Stimulated activated CD4-positive, alpha-beta T cell treated with anti-CD3 and anti-CD28 coated beads, Interleukin-1b, Interleukin-23, amount 100 ng/mL, for 48 hours (primary cell): Measurements from ENCODE around the gene GALNT15.
A peak's percentile ranks its signal among the peaks of the same experiment; 100 is the strongest.

ENCODE experiments used
- DNase-seq: peaks from one replicate; pipeline ENCODE4 v3.0.0-alpha.2; 2020

The GALNT15 gene

DNA sequence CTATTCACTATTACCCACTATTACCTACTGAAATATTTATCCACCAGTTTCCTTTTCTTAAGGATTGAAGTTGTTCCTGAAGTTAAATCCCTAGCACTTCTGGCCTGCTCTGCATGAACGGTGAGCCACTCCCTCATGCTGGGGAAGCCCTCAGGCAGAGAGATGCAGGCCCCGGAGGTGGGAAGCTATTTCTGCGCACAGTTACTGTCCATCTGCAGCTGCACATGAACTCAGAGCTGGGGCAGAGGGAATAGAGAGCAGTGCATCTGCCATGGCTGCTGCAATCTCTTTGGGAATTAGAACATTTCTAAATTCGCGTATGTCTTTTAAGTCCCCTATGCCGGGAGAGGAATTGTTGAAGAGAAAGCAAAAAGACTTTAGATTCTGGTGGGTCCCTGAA, 6.3 kb upstream of the GALNT15 start:
- no peak for DNase-seq

- DNase-seq = no peak
Measured at GRCh38 chr3:16171009-16171408, 3.5 kb upstream of the GALNT15 start.

DNA sequence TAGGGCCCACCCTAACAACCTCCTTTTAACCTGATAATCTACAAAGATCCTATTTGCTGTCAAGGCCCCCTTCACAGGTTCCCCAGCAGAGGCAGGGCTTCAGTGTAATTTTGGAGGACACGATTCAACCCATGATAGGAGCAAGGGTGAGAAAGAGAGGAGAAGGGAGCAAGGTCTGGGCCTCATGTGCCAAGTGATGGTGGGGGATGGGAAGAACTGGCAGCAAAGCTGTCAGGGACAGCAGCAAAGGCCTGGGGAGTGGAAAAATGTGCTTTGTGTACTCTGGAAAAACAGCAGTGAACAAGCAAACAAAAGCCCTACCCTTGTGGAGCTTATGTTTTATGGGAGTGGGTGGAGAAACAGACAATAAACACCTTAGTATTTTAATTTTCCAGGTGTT, 2.7 kb upstream of the GALNT15 start:
- no peak for DNase-seq

DNA sequence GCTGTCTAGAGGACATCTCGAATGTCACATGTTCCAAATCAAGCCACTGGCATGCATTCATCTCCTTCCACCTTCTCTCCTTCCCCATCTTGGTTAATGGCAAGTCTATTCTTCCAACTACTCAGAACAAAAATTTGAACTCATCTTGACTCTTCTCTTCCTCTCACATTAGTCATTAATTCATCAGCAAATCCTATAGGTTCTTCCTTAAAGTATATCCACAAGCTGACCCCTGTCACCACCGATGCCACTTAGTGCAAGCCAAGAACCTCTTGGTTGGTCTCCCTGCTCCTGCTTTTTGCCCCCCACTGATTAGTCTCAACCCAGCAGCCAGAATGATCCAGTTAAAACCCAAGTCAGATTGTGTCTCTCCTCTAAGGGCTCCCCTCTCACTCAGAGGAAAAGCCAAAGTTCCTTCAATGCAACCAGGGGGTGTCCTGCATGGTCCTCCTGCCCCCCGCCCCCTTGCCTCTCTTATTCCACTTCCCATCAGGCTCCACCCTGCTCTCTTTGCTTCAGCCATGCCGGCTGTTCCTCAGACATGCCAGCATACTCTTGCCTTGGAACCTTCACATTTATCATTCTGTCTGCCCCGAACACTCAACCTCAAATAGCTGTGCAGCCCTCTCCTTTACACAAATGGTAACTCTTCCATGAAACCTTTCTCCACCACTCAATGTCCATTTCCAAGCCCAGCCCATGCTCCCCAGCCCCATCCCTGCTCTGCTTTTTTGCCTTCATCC, 1.0 kb upstream of the GALNT15 start:
- DNase-seq = no peak

GRCh38 chr3:16174026-16174355, 489 bp upstream of the GALNT15 start:
- DNase-seq = no peak

GRCh38 chr3:16174976-16175901, 759 bp downstream of the GALNT15 start:
- no peak for DNase-seq

DNA sequence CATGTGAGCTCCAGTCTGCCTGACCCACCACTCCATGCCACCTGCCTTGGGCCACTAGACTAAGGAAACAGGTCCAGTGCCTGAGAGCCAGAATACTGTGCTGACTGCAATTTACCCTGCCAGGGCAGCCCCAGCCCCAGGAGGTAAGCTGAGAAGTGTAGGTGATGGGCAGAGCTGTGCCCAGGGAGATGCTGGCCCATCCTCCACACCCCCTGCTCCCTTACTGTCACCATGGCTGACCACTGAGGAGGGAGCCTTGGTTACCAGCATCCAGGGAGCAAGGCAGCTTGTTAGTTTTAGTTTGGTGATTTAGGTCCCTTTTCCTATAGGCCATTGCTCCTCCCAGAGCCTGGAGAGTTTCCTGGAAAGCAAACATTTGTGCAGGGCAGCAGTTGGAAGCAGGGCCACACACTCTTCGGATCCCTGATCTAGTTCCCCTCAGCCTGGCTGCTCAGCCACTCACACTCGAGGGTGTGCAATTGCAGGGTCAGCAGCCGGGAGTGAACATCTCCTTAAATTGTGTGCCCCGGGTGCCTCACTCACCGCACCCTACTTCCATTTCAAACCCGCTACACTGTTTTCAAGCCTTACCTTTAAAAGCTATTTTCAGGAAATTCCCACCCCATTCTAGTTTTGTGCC, 2.0 kb downstream of the GALNT15 start:
- no peak for DNase-seq

DNA sequence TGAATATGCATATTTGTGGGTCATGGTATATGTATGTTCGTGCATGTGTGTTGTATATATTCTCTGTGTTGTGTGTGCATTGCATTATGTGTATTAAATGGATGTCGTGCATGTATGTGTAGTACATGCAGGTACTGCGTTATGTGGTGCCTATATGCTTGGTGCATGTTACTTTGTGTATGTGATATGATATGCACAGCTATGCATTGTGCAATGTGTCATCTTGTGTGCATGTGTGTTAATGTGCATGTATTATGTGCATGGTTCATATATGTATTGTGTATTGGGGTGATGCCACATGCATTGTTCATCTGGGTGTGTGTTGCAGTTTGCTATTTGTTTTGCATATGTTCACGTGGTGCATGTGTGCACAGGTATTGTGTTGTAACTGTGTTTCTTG, 2.9 kb downstream of the GALNT15 start:
- no peak for DNase-seq

- DNase-seq = peak; percentile 63
Measured at GRCh38 chr3:16177962-16178627, 3.6 kb downstream of the GALNT15 start.

GRCh38 chr3:16178628-16178988, 4.1 kb downstream of the GALNT15 start:
- no peak for DNase-seq

GRCh38 chr3:16179261-16179660, 4.8 kb downstream of the GALNT15 start:
- DNase-seq = no peak

GRCh38 chr3:16179771-16180736, 5.6 kb downstream of the GALNT15 start:
- no peak for DNase-seq

DNA sequence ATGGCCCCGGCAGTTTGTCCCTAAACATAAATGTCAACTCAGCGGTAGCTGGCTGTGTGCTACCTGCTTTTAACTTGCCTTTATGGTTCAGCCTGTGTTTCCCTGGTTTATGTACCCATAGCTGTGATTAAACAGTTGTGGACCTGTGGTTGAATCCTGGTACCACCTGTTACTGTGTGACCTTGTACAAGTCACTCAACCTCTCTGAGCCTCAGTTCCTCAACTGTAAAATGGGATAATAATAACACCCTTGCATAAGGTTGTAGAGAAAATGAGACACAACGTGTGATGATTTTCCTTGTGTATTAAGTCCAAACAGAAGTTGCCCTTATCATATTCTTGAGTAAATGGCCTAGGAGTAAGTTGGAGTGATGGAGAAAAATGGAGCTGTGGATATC, 6.3 kb downstream of the GALNT15 start:
- DNase-seq = no peak

- no peak for DNase-seq
Measured at GRCh38 chr3:16181361-16181760, 6.9 kb downstream of the GALNT15 start.

DNA sequence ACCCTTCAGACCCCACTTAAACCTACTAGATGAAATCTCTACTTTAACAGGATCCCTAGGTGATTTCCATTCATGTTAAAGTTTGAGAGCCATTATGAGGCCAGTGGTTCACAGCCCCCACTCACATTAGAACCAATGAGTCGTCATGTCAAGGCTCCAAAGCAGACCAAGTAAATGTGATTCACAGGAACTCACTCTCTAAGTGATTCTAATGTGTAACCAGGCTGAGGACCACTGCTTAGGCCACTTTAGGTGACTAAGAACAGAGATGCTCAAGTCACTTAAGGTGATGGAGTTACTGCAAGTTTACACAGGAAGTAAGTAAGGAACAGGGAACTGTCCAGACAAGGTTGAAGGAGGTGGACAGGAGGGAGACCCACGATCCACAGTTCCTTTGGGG, 7.7 kb downstream of the GALNT15 start:
- DNase-seq = no peak

DNA sequence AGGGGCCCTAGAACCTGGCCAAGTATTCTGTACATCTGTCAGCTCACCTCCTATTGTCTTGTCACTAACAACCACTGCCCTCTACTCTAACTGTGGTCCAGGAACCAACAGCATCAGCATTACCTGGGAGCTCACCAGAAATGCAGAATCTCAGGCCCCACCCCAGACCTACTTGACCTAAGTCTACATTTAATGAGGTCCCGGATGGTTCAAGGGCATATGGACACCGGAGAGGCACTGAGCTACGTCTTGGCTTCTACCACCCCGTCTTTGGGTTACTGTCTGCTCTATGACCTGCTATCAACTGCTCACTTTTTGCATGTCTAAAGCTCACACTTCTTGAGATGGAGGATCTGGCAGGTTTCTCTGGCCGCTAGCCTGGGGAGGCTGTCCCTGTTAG, 8.1 kb downstream of the GALNT15 start:
- no peak for DNase-seq

- DNase-seq = no peak
Measured at GRCh38 chr3:16183082-16183481, 8.6 kb downstream of the GALNT15 start.

- no peak for DNase-seq
Measured at GRCh38 chr3:16183601-16184270, 9.3 kb downstream of the GALNT15 start.

DNA sequence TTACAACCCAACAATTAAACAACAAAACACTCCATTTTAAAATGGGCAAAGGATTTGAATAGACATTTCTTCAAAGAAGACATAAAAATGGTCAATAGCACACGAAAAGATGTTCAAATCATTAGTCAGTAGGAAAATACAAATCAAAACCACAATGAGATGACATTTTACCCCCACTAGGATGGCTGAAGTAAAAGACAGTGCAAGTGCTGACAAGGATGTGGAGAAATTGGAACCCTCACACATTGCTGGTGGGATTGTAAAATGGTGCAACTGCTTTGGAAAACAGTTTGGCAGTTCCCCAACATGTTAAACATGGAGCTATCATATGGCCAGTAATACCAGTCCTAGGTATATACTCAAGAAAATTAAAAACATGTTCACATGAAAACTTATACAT, 11.6 kb downstream of the GALNT15 start:
- DNase-seq = no peak

DNA sequence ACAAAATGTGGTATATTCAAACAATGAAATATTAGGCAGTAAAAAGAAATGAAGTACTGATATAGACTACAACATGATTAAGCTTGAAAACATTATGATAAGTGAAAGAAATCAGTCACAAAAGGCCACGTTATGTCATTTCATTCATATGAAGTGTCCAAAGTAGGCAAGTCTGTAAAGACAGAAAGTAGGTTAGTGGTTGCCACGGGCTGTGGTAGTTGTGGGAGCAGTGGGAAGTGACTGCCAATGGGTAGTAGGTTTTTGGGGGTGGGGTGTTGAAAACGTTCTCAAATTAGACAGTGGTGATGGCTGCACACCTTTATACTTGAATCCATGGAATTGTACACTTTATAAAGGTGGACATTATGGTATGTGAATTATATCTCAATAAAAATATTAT, 12.1 kb downstream of the GALNT15 start:
- peak; percentile 18 for DNase-seq

DNA sequence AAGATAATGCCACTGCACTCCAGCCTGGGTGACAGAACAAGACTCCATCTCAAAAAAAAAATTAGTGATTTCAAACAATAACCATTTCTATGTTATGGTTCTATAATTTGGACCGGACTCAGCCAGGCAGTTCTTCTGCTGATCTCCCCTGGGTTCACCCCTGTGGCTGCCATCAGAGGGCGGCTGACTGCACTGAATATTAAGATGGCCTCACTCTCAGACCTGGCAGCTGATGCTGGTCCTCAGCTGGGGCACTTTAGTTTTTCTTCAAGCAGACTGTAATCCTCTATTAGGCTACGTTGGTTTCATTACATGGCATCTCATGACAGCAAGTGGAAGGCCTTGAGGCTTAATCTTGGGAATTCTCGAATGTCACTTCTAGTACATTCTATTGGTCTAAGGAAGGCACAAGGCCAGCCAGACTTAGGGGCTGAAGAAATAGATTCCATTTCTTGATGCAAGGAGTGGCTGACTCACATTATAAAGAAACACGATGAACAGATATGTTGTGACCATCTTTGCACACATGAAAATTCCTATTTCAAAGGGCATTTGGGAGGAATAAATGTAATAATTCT, 12.8 kb downstream of the GALNT15 start:
- DNase-seq = no peak
